HG03565 (cell line): Measurements from ENCODE around the gene MGMT.

ENCODE experiments used
- ATAC-seq: cut with Tn5 transposase; IDR thresholded peaks from one replicate; pipeline ENCODE4 v1.9.1; 2021; ENCODE audit warnings: mild to moderate bottlenecking, moderate library complexity; ENCODE audit not compliant: unreplicated experiment

MGMT gene

DNA sequence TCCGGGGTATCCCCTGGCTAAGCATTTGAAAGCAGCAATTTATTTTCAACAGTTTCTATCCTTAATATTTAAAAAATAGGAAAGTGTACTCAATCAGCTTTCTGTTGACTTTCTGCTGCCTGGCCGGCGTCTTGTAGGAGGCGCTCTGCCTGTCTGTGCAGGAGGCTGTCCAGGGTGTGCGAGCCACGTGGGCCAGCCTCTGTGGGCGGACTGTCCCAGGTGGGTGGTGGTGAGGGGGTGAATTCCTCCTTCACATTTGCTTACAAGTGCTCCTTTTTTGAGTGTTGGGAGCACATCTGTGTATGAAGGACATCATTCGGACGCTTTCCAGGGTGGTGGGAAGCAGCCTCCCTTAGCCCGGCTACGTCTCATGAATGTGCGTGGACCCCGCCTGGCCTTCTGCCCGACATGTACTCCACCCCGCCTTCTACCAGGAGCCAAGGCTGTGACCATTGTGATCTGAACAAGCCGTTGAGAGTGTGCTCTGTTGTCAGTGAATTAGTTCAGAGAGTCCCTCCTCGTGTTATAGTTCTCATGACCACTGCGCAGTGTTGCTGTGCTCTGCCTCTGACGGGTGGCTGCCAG, 114.9 kb downstream of the MGMT start:
- ATAC-seq: no peak

DNA sequence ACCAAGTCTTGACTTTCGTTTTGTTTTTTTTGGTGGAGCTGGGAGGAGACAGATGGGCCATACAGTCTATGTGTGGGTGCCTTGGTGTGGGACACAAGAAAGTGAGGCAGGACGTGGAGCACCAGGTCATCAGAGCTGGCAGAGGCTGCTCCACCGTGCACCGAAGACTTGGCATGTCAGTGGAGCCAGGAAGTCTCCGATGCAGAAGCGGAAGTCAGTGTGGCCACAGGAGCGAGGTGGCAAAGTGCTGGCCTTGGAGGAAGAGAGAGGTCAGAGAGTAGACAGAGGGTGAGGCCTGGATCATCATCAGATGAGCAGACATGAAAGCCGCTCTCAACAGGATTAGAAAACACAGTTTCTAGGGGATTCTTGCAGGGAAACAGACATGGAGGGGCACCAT, 116.8 kb downstream of the MGMT start:
- no peak for ATAC-seq

DNA sequence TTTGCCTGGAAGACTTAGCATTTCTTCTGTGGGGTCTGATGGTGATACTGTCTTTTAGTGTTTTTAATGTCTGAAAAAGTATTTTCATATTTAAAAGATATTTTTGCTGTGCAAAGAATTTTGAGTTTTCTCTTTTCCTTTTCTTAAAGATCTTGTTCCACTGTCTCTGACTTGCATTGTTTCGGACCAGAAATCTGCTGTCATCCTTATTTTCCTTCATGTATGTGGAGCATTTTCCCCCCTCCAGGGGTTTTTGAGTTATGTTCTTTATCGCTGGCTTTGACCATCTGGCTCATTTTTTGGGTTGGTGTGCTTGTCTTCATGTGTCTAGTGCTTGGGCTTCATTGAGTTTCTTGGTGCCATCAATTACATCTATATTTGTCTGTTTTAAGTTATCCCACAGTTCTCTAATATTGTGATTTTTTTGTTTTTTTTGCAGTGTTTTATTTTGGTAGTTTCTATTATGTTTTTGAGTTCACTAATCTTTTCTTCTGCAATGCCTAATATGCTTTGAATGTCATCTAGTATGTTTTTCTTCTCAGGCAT, 119.9 kb downstream of the MGMT start:
- ATAC-seq: no peak

DNA sequence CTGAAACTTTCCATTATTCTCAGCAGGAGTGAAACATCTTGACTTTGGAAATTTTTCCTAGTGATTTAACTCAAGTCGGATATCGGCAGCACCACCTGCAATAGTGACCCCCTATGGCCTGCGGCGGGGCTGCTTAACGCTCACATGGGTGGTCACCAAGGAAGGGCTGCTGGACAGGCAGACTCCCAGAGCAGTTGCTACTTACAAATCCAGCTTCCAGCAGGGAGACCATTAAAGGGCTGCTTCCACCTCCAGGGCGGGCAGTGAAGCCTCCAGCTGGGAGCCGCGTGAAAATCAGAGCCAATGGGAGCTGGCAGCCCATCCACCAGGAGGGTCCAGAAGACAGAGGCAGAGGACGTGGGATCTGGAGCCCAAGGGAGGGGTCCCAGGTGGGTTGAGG, 122.5 kb downstream of the MGMT start:
- ATAC-seq: no peak

DNA sequence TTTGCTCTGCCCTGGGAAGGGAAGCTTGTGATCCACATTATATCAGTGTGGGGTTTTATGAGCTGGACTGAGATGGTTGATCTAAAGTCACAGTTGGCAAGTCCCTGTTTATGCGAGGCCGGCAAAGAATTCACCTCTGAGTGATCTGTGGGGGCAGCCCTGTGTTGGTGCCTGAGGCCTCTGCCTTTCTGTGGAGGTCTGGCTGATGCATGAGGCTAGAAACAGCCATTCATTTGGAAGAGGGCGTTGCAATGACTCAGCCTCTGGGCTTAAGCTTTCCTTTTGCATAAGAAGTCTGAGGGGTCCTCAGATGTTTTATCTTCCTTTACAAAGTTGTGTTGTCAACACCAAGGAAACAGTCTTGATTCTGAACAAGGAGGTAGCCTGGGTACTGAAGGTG, 126.9 kb downstream of the MGMT start:
- no peak for ATAC-seq

DNA sequence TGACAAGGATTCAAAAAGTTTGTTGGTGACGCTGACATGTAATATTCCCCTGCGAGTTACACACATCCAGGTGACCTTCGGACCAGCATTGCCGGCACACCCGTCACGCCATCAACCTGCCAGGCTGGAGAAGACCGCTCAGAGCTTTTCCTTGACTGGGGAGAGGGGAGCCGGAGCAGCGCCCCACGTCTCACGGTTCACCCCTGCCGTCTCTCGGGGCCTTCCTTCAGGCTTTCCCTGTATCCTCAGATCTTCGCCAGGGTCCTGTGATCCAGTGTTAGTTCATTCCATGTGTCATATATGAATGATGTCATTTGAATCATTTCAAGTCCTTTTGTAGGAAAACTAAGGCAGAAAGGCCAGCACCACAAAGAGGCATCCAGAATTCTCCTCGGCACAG, 127.8 kb downstream of the MGMT start:
- no peak for ATAC-seq

DNA sequence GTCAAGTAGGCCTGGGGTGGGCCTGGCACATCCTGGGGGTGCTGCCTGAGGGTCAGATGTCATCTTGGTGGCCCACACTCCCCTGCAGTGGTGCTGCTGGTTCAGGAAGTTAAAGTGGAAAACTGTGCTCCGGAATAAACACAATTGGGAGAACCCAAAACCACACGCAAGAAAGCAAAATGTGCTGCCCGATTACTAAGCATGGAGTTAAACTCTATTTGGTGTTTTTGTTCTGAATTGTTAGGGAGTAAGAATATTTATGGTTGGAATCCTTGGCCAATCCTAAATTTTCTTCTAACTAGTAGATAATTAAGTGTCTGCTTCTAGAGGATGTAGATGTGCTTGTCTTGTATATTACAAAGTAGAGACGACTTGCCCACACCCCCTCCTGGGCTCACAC, 131.4 kb downstream of the MGMT start:
- ATAC-seq: no peak

DNA sequence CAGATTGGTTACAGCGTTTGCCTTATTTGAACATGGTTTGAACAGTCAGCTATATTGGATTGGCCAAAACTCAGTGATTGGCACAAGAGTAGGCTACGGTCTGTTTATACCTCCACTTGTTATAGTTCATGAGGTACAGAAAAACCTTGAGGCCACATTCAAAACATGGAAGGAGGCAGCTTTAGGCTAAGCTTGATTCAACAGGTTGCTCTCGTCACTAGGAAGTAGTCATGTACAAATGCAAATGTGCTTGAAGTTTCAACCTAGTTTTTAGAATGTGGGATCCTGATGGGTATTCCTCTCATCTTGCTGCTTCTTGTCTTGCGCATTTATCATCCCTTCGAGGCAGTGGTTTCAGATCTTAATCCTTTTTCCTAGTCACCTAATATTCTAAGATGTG, 132.1 kb downstream of the MGMT start:
- ATAC-seq: no peak

DNA sequence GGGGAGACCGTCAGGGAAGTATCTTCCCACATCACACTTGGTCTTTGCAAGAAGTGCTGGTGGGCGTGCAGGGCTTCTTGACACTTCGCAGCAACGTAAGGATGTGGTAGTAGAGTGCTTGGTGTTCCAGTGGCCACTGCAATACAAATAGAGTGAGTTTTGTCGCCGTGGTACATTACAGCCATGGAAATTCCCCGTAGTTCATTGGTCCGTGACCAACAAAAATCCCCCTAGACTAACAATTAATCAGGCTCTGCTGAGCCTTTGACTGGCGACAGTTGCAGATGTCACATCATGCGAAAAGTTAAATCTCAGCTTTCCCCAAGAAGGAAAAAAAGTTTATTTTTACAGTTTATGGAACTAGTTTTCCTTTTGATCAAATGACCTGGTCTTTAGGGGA, 134.7 kb downstream of the MGMT start:
- ATAC-seq: peak; percentile 32

DNA sequence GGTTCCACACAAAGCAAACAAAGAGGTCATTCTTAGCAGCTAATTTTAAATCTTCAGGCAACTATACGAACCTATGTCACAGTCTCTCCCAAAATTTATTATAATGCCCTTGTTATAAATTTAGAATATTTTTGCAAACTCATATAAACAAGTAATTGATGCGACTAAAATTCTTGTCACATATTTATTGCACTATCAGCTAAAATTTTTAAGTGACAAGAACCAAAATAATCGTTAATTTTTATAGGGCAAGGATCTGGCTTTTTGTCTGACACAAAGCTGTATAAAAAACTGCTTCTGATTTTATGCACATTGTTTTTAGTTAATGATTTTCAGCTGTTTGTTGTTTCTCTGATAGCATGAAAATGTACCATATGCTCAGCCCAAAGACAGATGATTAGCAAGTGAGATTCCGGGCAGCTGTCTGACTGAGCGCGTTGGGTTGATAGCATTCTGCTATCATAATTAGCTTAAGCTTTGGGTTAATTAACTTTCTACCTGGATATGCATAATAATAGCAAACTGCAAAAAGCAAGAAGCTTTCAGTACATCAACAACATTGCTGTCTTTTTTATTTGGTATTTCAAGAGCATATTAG, 136.0 kb downstream of the MGMT start:
- no peak for ATAC-seq

DNA sequence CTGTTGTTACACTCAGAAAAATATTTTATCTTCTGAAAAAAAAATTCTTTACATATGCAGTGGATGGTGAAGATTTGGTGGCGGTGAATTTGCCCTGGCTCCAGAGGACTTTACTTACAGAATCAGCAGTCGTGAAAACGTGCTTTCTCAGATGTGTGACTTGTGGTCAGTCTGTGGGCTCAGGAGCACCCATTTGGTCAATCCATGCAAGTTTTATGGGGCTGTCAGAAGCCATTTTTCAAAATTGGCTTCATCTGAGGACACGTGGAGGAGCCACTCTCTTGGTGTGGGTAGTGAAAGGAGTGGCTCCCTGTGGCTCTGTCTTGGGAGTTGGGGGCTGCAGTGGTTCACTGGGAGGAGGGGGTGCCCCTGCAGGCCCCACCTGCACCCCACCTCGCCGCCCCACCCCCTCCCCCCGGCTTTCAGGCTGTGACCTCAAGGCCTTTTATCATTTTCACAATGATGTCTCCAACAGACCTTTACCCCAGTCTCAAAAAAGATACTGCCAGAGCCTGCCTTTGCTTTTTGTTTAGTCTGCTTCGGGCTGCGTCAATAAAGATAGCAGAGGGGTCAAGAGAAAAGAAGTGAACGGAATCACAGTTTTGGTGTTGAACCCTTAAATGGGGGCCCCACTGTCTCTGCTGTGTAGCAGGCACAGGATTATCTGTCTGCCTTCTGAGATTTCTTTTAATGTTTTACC, 137.4 kb downstream of the MGMT start:
- ATAC-seq: peak; percentile 30

DNA sequence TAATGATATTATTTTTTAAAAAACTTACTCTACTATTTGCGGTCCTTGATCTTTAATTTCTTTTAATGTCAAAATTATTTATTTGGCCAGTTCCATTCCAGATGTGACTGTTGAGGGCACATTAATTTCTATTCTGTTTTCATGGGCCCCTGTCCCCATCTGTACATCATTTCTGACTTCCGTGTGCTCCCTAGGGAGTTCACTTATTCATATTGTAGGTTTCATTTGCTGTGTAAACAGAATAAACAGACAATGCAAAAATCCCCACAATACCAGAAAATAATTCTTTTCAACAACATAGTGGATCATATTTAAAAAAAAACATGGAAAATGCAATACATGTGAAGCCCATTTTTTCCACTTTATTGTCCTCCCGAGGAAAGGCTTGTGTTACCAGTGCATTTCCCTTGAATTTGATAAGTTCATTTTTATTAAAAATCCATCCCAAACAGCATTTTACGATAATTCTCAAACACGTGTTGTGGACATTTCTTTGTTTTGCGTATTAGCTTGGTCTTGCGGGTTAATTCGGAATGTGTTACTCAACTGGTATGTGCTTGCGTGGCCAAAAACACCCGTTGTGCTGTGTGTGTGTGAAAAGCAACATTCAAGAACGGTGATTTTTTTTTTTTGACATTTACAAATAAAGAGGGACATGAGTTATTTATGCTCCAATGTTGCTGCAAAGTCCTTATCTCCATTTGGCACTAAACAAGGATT, 138.4 kb downstream of the MGMT start:
- peak; percentile 33 for ATAC-seq

DNA sequence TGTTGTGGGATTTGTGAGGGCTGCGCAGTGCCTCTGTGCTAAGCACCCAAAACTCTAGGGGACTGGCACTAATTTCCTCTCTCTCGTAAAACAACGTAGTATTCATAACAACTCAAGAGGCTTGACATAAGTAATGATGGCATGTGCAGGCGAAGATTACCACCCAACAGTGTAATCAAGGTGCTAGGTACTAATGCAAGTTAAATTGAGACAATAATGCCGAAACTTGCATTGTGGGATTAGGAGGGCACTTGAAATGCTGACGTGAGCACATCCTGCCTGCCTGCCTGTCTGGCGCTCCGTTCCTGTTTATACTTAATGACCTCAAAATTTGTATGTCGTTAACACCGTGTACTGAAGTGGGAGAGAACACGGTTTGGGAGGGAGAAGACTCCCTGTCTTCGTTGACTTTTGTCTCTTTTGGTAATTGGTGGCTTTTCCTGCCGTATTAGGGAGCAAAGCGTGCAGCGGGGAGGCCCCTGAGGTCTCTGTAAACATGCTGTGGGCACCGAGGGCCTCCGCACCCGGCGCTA, 139.0 kb downstream of the MGMT start:
- peak; percentile 45 for ATAC-seq

DNA sequence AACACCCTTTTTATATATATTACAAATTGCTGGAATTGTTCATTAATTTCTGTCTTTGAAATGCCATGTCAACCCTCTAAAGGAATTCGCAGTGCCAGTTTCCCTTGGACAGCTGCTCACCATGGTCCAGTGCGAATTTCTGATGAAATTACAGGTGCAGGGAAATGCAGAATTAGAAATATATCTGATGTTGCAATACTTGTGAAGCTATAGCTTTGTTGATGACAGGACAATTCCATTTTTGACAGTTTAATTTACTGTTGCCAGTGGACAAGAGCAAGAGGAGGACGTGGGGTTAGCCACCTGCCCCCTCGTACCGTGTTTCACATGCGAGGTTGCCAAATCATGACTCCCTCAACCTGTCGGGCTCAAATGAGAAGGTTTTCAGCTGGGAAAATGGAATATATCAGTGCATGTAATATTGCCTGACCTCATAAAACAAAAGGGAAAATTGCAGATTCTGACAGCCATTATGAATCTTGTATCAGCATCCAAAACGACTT, 140.6 kb downstream of the MGMT start:
- no peak for ATAC-seq

DNA sequence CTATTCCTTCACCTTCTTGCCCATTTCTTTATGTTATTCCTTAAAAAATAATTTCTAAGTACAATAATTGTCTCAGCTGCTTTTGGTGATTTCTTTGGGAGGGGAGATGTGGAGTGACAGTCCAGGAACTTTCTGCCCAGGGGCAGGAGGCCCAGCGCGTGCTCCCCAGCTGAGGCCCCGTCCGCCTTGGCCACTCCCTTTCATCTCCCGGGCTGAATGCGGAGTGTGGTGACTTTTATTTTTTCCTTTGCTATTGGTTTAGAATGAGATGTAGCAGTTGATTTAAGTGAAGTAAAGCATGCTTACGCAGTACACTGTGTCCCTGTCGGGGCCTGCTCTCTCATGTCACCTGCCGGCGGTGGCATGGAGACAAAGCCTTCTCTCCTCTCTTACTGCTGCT, 141.6 kb downstream of the MGMT start:
- no peak for ATAC-seq

DNA sequence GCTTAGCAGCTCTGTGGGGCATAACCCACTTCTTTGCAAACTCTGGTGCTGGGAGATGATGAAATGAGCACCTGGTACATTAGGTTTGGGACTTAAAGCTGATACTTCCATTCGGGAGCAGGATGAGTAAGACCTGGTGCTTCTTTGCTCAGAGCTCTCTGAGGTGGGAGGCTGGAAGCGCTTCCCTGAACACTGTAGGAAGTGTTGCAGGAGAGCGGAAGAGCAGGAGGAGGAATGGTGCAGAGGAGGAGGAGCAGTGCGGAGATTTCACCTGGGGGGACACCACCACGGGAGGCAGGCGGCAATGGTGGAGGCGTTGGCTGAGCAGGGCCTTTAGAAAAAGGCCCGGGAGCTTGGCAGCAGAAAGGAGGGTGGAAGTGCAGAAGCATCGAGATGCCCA, 142.5 kb downstream of the MGMT start:
- no peak for ATAC-seq

DNA sequence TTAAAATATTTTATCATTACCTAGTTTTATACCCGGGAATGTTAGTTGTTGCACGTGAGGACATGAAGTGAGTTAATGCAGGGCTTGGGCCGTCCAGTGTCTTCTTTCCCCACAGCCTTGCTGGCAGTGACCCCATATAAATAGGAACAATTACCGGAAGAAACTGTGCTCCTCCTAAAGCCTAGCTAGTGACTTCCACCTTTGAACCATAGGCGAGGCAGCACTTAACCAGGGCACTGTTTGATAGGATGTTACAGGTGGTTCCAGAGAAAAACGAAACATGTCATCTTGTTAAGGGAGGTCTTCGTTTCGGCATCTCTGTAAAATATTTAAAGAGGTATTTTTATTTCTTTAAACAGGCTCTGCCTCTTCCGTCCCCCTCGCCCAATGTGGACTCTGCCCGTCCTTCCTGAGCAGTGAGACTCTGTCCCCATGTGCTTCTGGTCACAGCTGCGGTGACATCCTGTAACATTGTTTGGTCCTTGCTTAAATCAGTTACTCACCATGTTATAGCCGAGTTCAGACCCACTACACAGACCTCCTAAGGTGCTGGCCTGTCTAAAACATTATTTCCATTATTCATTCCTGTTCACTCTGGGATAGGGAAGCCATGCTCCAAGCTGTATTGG, 145.6 kb downstream of the MGMT start:
- ATAC-seq: no peak

DNA sequence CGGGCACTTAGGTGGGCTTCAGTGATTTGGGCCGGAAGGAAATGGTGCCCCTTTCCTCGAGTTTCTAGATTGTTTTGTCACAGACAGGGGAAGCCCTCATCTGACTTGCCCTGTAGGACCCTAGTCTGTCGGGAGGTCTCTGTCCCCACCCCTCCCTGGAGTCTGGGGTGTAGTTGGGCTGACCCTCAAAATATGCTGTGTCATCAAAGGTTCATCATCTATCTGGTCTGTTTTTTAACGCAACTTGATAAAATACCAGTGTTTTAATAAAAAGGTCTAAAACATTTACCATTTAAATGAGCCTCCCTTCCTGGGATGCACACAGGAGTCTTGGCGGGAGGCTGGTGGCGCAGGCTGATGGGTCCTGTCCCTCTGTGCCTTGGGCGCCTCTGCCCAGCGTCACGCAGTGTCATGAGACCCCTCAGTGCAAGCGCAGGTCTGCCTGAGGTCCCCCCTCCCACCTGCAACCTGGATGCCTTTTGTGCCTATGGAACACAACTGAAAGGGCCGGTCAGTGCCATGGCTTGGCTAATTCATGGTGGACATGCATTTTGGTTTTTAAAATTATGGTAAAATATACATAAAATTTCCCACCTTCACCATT, 146.4 kb downstream of the MGMT start:
- no peak for ATAC-seq

DNA sequence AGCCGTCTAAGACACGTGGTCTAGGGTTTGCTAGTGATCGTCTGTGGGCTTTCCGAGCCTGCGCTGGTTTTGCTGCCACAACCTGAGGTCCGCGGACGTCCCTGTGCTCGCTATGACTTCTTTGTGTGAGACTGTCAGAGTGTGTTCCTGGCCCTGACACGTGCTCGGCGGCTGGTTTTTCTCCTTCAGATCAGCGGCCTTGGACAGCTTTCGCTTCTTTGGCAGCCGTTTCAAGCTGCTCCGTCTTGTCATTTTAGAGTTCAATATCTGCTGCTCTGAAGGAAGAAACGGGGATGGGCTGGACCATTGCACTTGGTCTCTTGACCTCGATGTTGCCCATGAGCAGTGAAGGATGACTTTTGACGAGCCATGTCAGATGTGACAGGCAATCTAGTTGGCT, 147.3 kb downstream of the MGMT start:
- no peak for ATAC-seq

DNA sequence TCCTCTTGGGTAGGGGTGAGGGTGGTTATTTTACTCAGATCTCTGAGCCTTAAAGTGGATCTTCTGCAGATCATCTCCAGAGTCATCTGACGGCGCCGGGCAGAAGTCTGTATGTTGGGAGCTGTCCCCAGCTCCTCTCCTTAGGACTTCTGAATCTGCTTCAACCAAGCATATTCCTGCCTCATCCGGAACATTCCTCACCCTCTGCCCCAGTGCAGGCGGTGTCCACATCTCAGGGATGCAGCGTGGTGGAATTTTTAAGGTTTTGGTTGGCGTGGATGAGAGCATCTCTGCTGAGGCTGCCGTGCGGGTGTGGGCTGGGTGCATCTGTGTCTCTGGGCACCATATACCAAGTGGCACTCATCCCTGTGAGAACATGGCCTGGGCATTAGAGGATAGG, 148.3 kb downstream of the MGMT start:
- ATAC-seq: no peak
